K562 (cell line): Measurements from ENCODE around the gene KLK2.

Source experiments
- ARID1B ChIP-seq: fragments of 450-650 bp; IDR thresholded peaks from 2 replicates; pipeline ENCODE4 v1.6.1; 2016; ENCODE audit warnings: antibody characterized with exemption, mild to moderate bottlenecking, inconsistent platforms
- CEBPB ChIP-seq: fragments of 450-650 bp; IDR thresholded peaks from 2 replicates; pipeline ENCODE4 v1.6.1; 2016; ENCODE audit warnings: missing genetic modification characterization, missing compliant biosample characterization
- GATAD2A ChIP-seq: fragments of 450-650 bp; IDR thresholded peaks from 2 replicates; pipeline ENCODE4 v1.6.1; 2017
- ILK ChIP-seq: fragments of 450-650 bp; IDR thresholded peaks from 2 replicates; pipeline ENCODE4 v1.6.1; 2016; ENCODE audit warnings: missing genetic modification characterization, low read depth, mild to moderate bottlenecking, missing compliant biosample characterization, moderate library complexity, borderline replicate concordance
- LARP7 ChIP-seq: fragments of 450-650 bp; IDR thresholded peaks from 2 replicates; pipeline ENCODE4 v1.6.1; 2016
- RNF2 ChIP-seq: sonication (generic); IDR thresholded peaks from 2 replicates; pipeline ENCODE4 v1.6.1; 2016
- ZNF263 ChIP-seq: sonication (generic); formaldehyde crosslinking; IDR thresholded peaks from 2 replicates; pipeline ENCODE4 v1.8.0; 2022; ENCODE audit warnings: mild to moderate bottlenecking, missing genetic modification reagents, borderline replicate concordance
- ZNF384 ChIP-seq: IDR thresholded peaks from 2 replicates; pipeline ENCODE4 v1.6.1; 2012; ENCODE audit warnings: low read depth, low read length, improper control_type of control experiment
- TF ChIP-seq, protein P1 (sequence below): fragments of 250-450 bp; sonication (Bioruptor Pico); IDR thresholded peaks from 2 replicates; pipeline ENCODE4 v1.5.0; 2020; ENCODE audit warnings: mild to moderate bottlenecking, borderline replicate concordance
- TF ChIP-seq, protein P2 (sequence below), 3 experiments: IDR thresholded peaks in 2 of 3; conservative IDR thresholded peaks in 1 of 3; 2 replicates each; pipeline ENCODE4 v1.5.1; 2011 to 2012; ENCODE audit warnings: low read length in 3 of 3, mild to moderate bottlenecking in 3 of 3, control low read depth in 2 of 3, improper control_type of control experiment in 1 of 3, inconsistent platforms in 1 of 3, low read depth in 1 of 3, mixed read lengths in 1 of 3, moderate library complexity in 1 of 3; ENCODE audit not compliant: insufficient read depth in 2 of 3
- TF ChIP-seq, protein P3 (sequence below): fragments of 250-450 bp; sonication (Bioruptor Pico); IDR thresholded peaks from 2 replicates; pipeline ENCODE4 v1.5.1; 2021; ENCODE audit warnings: mild to moderate bottlenecking
- TF ChIP-seq, protein P4 (sequence below), 2 experiments: fragments of 200-800 bp in 1 of 2; sonication (Bioruptor generic) in 1 of 2; sonication (generic) in 1 of 2; formaldehyde crosslinking in 1 of 2; IDR thresholded peaks in 1 of 2; conservative IDR thresholded peaks in 1 of 2; 2 replicates each; pipeline versions ENCODE4 v1.5.0 to v1.6.1; 2016 to 2020; ENCODE audit warnings: missing compliant biosample characterization in 1 of 2, missing genetic modification characterization in 1 of 2, missing genetic modification reagents in 1 of 2
- TF ChIP-seq, protein P5 (sequence below), 2 experiments: fragments of 450-650 bp; formaldehyde crosslinking in 1 of 2; IDR thresholded peaks; 2 replicates each; pipeline versions ENCODE4 v1.4.0 to v1.6.1; 2014 to 2020; ENCODE audit warnings: mild to moderate bottlenecking in 2 of 2, borderline replicate concordance in 1 of 2, low read depth in 1 of 2
- TF ChIP-seq, protein P6 (sequence below), 2 experiments: IDR thresholded peaks in 1 of 2; conservative IDR thresholded peaks in 1 of 2; 2 replicates each; pipeline ENCODE4 v1.6.1; 2016; ENCODE audit warnings: low read depth in 2 of 2, mild to moderate bottlenecking in 1 of 2, missing compliant biosample characterization in 1 of 2, missing genetic modification characterization in 1 of 2, moderate library complexity in 1 of 2

DNA sequence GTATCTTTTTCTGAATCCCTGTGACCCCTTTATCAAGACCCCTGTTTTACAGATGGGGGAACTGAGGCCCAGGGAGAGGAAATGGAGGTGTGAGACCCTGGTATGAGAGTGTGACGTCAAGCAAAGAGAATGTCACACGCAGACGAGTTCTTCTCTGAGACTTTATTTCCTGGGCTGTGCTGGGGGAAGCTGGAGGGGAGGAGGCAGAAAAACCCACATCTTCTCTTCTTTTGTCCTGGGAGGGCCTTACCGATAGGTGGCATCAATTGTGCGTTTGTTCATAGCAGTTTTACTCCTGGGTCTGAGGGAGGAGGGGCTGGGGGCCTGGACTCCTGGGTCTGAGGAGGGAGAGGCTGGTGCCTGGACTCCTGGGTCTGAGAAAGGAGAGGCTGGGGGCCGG, 35.0 kb upstream of the KLK2 start:
- TF ChIP-seq ZNF384 (no peak), ILK (tag) (no peak), ARID1B (no peak), LARP7 (no peak), RNF2 (no peak), CEBPB (tag) (no peak), GATAD2A (0 out of 2 replicates have a peak, but pooled peaks have one; percentile 50), ZNF263 (no peak)
- TF ChIP-seq, protein P1, sequence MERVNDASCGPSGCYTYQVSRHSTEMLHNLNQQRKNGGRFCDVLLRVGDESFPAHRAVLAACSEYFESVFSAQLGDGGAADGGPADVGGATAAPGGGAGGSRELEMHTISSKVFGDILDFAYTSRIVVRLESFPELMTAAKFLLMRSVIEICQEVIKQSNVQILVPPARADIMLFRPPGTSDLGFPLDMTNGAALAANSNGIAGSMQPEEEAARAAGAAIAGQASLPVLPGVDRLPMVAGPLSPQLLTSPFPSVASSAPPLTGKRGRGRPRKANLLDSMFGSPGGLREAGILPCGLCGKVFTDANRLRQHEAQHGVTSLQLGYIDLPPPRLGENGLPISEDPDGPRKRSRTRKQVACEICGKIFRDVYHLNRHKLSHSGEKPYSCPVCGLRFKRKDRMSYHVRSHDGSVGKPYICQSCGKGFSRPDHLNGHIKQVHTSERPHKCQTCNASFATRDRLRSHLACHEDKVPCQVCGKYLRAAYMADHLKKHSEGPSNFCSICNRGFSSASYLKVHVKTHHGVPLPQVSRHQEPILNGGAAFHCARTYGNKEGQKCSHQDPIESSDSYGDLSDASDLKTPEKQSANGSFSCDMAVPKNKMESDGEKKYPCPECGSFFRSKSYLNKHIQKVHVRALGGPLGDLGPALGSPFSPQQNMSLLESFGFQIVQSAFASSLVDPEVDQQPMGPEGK: no peak
- TF ChIP-seq, protein P2, sequence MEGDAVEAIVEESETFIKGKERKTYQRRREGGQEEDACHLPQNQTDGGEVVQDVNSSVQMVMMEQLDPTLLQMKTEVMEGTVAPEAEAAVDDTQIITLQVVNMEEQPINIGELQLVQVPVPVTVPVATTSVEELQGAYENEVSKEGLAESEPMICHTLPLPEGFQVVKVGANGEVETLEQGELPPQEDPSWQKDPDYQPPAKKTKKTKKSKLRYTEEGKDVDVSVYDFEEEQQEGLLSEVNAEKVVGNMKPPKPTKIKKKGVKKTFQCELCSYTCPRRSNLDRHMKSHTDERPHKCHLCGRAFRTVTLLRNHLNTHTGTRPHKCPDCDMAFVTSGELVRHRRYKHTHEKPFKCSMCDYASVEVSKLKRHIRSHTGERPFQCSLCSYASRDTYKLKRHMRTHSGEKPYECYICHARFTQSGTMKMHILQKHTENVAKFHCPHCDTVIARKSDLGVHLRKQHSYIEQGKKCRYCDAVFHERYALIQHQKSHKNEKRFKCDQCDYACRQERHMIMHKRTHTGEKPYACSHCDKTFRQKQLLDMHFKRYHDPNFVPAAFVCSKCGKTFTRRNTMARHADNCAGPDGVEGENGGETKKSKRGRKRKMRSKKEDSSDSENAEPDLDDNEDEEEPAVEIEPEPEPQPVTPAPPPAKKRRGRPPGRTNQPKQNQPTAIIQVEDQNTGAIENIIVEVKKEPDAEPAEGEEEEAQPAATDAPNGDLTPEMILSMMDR (IDR thresholded peaks at IDR 0.05 in 2 of 3, conservative IDR thresholded peaks at IDR 0.05 in 1 of 3; ENCODE audit: insufficient read depth in 2 of 3, low read depth in 1 of 3, low read length in 3 of 3): peak; percentile 46 to 52 (median 52); a peak in 5 of 6 replicates
- TF ChIP-seq, protein P3, sequence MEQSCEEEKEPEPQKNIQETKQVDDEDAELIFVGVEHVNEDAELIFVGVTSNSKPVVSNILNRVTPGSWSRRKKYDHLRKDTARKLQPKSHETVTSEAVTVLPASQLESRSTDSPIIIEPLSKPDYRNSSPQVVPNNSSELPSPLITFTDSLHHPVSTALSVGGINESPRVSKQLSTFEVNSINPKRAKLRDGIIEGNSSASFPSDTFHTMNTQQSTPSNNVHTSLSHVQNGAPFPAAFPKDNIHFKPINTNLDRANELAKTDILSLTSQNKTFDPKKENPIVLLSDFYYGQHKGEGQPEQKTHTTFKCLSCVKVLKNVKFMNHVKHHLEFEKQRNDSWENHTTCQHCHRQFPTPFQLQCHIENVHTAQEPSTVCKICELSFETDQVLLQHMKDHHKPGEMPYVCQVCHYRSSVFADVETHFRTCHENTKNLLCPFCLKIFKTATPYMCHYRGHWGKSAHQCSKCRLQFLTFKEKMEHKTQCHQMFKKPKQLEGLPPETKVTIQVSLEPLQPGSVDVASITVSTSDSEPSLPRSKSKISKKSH (CRISPR knock-in tag): no peak
- TF ChIP-seq, protein P4, sequence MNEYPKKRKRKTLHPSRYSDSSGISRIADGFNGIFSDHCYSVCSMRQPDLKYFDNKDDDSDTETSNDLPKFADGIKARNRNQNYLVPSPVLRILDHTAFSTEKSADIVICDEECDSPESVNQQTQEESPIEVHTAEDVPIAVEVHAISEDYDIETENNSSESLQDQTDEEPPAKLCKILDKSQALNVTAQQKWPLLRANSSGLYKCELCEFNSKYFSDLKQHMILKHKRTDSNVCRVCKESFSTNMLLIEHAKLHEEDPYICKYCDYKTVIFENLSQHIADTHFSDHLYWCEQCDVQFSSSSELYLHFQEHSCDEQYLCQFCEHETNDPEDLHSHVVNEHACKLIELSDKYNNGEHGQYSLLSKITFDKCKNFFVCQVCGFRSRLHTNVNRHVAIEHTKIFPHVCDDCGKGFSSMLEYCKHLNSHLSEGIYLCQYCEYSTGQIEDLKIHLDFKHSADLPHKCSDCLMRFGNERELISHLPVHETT (CRISPR knock-in tag; conservative IDR thresholded peaks at IDR 0.05 in 1 of 2, IDR thresholded peaks at IDR 0.05 in 1 of 2): no peak
- TF ChIP-seq, protein P5, sequence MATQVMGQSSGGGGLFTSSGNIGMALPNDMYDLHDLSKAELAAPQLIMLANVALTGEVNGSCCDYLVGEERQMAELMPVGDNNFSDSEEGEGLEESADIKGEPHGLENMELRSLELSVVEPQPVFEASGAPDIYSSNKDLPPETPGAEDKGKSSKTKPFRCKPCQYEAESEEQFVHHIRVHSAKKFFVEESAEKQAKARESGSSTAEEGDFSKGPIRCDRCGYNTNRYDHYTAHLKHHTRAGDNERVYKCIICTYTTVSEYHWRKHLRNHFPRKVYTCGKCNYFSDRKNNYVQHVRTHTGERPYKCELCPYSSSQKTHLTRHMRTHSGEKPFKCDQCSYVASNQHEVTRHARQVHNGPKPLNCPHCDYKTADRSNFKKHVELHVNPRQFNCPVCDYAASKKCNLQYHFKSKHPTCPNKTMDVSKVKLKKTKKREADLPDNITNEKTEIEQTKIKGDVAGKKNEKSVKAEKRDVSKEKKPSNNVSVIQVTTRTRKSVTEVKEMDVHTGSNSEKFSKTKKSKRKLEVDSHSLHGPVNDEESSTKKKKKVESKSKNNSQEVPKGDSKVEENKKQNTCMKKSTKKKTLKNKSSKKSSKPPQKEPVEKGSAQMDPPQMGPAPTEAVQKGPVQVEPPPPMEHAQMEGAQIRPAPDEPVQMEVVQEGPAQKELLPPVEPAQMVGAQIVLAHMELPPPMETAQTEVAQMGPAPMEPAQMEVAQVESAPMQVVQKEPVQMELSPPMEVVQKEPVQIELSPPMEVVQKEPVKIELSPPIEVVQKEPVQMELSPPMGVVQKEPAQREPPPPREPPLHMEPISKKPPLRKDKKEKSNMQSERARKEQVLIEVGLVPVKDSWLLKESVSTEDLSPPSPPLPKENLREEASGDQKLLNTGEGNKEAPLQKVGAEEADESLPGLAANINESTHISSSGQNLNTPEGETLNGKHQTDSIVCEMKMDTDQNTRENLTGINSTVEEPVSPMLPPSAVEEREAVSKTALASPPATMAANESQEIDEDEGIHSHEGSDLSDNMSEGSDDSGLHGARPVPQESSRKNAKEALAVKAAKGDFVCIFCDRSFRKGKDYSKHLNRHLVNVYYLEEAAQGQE (IDR thresholded peaks at IDR 0.05; ENCODE audit: borderline replicate concordance): no peak
- TF ChIP-seq, protein P5 (CRISPR knock-in tag; IDR thresholded peaks at IDR 0.05; ENCODE audit: low read depth): no peak
- TF ChIP-seq, protein P6, sequence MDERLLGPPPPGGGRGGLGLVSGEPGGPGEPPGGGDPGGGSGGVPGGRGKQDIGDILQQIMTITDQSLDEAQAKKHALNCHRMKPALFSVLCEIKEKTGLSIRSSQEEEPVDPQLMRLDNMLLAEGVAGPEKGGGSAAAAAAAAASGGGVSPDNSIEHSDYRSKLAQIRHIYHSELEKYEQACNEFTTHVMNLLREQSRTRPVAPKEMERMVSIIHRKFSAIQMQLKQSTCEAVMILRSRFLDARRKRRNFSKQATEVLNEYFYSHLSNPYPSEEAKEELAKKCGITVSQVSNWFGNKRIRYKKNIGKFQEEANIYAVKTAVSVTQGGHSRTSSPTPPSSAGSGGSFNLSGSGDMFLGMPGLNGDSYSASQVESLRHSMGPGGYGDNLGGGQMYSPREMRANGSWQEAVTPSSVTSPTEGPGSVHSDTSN (CRISPR knock-in tag; IDR thresholded peaks at IDR 0.05; ENCODE audit: low read depth): no peak
- TF ChIP-seq, protein P6 (tag; conservative IDR thresholded peaks at IDR 0.05; ENCODE audit: low read depth): no peak
